HCEC 1CT (cell line): ENCODE measurements around the gene METTL1.
"Not testable (repeated sequence)": the region's sequence is repeated elsewhere in the genome, so short reads cannot be mapped to it uniquely, and the experiment has no call there.

Experiments
- DNase-seq: peaks from one replicate; pipeline ENCODE4 v3.0.0-alpha.2; 2017

Gene METTL1

DNA sequence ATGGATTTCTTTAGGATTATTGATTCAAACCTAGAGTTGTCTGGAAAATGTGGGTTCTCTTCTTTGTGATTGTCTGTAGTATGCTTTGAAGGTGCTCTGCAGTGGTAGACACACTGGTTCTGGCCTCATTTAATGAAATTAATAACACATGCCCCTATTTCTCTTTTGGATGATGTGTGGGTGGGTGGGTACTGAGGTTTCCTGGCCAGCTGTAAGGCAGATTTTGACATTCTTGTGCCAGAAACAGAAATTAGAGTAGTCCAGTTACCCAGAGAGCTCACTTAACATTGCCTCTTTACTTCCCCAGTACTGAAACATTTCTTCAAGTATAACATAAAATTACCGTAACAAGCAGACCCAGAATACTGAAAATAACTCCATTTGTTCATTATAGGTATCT is 25.1 kb upstream of the METTL1 start:
- DNase-seq = no peak

DNA sequence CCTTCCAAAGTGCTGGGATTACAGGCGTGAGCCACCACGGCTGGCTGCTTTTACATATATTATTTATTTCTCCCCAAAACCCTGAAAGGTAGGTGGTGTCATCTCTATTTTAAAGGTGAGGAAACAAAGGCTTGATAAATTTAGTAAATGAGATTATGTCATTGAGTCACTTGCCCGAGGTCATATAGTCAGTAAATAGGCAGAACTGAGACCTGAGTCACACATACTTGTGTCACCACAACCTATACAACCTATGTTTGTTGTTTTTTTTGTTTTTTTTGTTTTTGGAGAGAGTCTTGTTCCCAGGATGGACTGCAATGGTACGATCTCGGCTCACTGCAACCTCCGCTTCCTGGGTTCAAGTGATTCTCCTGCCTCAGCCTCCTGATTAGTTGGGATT is 23.4 kb upstream of the METTL1 start:
- DNase-seq = no peak

DNA sequence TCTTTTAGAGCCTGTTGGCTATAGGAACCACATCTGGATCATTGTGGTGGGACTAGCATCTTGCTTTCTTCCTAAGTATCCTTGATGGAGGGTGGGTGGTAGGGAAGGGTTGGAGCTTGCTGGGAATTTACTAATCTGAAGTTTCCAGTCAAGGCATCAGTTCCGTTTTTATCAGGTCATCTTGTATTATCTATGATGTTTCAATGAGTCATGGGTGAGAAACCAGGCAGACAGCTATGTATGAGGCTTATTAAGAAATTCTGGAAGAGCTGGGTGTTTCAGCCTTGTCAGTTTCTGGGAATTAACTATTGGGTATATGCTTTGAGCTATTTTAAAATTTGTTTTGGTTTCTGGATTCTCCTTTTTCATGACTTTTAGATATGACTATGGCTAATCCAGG is 22.0 kb upstream of the METTL1 start:
- peak; percentile 85 for DNase-seq

DNA sequence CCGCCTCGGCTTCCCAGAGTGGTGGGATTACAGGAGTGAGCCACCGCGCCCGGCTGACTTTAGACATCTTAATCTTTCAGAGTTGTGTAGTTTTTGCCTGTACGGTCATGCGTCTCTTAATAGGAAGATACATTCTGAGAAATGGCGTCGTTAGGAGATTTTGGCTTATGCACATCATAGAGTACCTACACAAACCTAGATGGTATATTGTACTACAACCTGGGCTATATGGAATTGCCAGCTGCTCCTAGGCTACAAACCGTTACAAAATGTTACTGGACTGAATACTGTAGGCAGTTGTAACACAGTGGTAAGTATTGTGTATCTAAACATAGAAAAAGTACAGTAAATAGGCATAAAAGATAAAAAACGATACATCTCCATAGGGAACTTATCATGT is 12.0 kb upstream of the METTL1 start:
- DNase-seq = no peak

DNA sequence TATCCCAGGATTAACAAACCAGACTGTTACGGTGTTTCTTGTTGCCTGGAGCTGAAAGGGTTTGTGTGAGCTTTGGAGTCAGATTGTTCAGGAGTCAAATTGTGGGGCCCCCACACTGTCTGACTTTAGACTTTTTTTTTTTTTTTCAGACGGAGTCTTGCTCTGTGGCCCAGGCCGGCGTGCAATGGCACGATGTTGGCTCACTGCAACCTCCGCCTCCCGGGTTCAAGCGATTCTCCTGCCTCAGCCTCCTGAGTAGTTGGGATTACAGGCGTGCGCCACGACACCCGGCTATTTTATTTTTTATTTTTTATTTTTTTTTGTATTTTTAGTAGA is 11.5 kb upstream of the METTL1 start:
- no peak for DNase-seq

DNA sequence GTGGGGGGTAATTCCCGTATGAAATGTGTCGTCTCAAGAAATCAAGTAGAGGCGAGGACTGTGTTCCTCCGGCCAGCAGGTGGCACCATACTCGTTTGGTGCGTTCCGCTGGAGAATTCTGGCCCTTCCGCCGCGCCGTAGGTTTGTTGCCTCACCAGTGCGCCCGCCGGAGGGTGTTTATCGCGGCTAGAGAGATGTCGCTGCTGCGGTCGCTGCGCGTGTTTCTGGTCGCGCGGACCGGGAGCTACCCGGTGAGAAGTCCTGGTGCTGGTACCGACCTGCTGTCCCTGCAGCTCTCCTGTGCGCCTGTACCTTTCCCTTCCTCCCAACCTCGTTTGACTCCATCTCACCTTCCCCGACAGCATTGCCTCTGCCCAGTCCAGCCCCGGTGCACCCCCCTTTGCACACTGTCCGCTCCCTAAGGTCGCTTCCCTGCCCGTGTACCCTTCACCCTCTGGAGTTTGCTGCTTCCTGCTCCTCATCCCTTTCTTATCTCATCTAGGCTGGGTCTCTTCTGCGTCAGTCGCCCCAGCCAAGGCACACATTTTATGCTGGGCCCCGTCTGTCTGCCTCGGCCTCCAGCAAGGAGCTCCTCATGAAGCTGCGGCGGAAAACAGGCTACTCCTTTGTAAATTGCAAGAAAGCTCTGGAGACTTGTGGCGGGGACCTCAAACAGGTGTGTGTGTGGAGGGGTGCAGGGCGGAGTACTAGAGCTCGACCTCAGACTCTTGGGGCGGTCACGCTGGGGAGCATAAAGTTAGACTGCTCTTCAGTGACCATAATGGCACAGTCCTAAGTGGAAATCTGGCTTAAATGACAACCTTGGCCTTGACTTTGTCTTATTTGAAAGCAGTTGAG is 10.9 kb upstream of the METTL1 start, which contains the start of gene TSFM:
TSS of gene TSFM (plus strand) at position 180 of the 858 bp plus-strand sequence. CDS start at position 195, 15 bp downstream.
- peak; percentile 92 for DNase-seq

DNA sequence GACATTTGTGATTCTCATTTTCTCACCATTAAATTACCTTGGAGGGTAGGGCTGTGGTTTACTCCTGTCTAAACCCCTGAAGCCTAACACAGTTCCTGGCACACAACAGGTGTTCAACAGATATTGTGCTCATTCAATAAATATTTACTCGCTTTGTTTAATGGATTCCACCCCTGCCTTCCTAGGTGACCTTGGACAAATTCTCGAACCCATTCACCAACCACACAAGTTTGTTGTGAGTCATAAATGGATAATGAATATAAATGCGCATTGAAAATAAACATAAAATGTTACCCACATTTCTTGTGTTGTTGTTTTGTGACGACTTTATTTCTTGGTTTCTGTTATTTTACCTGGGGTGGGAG is 10.3 kb upstream of the METTL1 start:
- DNase-seq = no peak

DNA sequence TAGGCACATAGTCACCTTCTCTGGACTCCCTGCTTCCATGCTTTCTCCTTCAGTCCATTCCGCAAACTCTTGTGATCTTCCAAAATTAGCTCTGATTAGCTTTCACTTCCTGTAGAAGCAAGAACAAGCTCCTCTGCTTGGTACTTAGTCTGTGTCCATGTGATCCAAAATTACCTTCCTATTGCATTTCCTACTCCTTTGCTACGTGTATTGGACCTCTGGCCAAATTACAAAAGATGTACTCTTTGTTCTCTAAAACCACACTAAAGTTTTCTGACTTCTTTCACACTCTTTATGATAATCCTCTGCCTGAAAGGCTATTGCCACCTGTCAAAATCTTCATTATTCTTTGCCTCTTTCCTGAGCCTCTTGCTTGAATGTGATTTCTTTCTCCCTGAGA is 9.9 kb upstream of the METTL1 start:
- DNase-seq = no peak

DNA sequence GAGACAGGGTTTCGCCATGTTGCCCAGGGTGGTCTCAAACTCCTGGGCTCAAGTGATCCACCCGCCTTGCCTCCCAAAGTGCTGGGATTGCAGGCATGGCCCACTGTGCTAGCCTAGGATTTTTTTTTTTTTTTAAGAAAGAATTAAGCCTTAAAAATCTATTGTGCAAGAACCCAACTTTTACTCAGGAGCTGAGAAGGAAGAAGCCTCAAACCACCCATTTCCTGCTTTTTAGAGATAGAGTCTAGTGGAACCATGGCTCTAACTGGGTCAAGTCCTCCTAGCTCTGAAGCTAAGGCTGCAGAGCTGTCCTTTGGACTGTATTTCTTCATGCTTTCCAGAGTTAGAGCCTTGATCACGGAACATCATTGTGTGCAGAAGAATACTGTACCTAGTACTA is 9.3 kb upstream of the METTL1 start:
- DNase-seq = no peak

DNA sequence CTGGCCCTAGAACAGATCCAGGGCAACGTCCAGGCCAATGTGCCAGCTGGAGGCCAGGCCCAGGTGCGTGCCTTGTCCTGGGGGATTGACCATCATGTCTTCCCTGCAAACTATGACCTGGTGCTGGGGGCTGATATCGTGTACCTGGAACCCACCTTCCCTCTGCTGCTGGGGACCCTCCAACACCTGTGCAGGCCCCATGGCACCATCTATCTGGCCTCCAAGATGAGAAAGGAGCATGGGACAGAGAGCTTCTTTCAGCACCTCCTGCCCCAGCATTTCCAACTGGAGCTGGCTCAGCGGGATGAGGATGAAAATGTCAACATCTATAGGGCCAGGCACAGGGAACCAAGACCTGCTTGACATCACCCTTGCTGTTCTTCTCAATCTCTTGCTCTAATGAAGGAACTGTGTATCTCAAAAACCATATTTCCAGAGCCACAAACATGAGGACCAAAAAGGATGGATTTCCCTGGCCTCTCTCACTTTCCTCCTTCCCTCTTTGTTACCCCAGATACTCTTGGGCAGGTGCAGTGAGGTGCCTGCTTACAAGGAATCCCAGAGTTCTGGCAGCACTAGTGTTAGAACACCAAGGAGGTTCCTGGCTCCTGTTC is 8.5 kb upstream of the METTL1 start:
- DNase-seq = no peak

DNA sequence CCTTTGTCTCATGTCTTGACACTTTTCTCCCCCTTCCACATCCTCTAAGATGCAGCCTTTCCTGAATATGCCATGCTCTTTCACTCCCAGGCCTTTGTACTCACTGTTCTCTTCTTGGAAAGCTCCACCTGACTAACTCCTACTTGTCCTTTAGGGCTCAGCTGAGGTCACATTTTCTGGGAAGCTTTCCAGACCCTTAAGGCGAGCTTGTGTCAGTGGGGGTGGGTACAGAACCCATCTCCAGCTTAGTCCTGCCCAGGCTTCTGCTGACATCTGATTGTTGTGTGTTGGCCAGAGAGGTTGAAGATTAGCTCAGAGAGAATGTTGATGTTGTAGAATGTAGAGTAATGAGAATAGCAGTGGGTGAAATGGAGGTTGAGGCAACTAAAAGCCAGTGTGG is 7.8 kb upstream of the METTL1 start:
- DNase-seq = no peak

DNA sequence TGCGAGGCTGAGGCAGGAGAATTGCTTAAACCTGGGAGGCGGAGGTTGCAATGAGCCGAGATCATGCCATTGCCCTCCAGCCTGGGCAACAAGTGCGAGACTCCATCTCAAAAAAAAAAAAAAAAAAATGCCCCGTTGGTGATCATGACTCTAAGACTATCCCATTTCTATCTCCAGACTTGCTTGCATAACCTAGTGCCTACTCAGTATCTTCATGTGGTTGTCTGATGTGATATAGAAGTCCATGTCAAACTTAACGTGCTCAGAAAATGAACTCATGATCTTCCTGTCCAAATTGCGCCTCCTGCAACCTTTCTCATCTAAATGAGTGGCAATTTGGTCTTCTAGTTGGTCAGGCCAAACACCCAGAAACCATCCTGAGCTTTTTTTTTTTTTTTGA is 6.0 kb upstream of the METTL1 start:
- no peak for DNase-seq

DNA sequence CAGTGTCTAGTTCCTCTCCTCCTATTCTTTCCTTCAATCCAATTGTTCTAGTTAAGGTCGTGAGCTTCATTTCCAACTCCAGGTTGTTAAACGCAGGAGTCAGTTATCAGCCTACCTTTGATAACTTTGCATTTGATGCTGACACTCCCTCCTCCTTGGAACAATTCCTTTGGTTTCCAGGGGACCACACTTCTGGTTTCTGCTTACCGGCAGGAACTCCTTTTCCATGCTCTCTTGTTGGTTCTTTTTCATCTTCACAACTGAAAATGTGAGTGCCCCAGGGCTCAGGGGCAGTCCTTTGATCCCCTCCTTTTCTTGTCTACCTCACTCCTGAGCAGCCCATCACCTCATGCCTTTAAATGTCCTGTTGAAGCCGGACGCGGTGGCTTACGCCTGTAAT is 5.5 kb upstream of the METTL1 start:
- DNase-seq = no peak

DNA sequence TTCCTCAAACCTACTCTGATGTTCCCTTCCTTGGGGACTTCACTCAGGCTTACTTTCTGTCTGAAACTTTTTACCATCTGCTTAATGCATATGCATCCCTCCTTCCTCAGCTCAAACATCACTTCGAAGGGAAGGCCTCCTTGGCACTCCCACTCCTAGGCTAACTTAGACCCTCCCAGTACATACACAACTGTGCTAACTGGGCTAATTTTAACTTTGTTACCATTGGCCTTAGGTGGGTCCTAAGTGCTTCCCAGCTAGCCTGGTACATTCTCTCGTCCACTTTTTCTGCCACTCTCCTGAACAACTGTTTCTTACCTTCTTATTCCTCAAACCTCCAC is 4.3 kb upstream of the METTL1 start:
- no peak for DNase-seq

DNA sequence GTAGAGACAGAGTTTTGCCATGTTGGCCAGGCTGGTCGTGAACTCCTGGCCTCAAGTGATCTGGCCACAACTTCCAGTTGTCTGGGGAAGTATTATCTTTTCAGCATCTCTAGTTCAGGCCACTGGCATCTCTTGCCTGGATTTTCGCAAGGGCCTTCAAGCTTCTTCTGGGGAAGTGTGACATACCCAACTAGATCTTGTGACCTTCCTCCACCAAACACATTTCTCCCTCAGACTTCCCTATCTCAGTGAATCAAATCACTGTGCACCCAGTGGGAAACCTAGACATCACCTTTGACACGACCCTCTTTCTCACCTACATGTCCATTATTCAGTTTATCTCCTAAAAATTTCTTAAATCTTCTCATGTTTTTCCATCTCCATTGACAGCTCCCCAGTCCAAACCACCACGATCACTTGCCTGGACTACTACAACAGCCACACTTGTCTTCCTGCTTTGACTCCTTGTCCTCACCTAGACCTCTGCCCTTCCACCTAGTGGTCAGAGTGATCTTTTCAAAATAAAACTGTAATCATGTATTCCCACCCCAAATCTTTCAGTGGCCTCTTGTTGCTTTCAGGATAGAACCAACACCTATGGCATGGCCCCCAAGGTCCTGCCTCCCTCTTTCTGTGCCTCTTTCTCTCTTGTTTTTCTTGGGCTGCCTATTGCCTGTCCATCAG is 3.8 kb upstream of the METTL1 start:
- DNase-seq = no peak

DNA sequence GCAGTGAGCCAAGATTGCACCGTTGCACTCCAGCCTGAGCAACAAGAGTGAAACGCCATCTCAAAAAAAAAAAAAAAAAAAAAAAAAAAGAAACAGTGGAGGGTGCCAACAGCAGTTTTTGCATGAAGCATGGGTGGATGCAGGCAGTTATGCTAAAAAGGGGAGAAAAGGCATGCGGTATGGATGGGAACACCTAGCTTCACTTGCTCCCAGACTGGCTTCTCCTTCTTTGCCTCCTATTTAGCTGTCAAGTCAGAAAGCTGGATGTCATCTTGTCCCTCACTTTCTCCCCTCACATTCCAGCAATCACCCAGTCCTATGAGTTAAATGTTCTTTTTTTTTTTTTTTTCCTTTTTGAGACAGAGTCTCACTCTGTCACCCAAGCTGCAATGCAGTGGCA is 3.1 kb upstream of the METTL1 start:
- no peak for DNase-seq

DNA sequence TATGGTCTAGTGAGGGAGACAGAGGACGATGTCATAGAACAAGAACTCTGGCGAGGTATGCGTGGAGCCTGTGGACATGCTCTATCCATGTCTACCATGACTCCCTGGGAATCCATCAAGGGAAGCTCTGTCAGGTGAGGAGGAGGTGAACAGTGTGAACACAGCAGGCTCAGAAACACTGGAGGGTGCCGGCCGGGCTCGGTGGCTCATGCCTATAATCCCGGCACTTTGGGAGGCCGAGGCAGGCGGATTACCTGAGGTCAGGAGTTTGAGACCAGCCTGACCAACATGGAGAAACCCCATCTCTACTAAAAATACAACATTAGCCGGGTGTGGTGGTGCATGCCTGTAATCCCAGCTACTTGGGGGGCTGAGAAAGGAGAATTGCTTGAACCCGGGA is 2.7 kb upstream of the METTL1 start:
- not testable (repeated sequence) for DNase-seq

DNA sequence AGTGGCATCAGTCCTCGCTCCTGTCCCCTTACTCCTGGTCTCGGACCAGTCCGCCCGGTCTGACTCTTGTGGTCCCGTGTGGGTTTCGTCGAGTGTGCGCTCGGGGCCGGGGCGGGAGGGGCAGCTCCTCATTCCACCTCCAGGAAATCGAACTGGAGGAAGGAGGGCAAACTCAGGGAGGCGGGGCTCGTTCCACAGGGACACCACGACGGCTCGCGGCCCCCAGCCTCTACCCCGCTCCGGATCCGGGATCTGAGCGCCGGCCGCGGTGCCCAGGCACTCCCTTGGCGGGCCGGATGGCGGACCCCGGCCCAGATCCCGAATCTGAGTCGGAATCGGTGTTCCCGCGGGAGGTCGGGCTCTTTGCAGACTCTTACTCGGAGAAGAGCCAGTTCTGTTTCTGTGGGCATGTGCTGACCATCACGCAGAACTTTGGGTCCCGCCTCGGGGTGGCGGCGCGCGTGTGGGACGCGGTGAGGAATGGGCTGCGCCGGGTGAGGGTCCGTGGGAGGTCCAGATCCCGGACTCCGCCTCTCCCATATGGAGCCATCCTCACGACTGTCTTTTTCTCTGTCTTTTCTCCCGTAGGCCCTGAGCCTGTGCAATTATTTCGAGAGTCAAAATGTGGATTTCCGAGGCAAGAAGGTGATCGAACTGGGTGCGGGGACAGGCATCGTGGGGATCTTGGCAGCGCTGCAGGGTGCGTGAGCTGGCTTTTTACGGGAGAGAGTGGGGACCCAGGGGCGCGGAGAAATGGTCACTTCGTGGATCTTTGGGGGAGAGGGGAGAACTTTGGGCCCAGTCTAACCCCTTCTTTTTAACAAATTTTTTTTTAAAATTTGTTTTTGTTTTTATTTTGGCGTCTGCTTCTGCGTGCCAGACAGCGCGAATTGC is 771 bp upstream of the METTL1 start, which contains the start of gene EEF1AKMT3:
TSS of gene EEF1AKMT3 (plus strand) at position 186 of the 894 bp plus-strand sequence. CDS start at position 297, 111 bp downstream.
- DNase-seq = peak; percentile 39

DNA sequence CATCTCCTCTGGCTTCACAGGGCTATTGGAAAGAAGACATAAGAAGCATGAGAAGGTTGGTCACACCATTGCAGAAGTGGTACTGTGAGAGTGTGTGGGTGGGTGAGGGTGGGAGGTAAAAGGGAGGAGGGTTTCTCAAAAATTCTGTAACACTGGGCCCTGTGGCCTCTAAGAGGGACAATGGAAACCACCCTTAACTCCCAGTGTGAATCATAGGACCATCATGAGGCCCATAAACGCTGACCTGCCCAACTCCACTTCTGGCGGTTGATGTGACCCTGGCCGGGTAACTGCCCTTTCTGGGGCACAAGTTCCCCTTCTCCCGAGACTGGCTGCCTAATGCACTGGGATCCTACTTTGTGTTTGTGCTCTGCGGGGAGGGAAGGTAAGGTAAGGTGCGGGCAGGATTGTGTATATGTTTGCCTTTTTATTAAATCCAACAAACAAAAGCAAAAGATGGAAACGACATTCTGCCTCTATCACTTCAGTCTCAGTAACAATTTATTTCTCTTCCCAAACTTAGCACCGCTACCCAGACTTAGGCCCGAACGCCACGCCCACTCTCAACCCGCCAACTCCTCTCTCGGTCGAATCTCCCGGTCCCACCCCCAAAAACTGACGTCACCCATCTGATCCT is 551 bp downstream of the METTL1 start:
- DNase-seq = peak; percentile 92

DNA sequence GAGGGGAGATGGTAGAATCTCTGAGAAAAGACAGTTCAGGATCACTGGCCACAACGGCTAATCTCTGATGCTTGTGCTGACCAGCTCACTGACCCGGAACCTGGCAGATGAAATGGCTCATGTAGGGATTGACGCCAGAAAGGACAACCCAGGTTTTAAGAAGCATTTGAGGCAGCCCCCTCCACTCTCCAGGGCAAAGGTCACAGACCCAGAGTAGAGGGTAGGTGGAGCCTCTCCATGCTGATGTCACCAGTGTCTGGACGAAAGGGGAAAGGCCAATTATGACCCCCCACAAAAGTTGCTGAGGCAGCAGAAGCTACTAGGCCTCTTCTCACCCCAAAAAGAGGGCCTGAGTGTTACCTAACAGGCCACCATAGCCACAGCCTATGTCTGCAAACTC is 1.2 kb downstream of the METTL1 start:
- DNase-seq = no peak

DNA sequence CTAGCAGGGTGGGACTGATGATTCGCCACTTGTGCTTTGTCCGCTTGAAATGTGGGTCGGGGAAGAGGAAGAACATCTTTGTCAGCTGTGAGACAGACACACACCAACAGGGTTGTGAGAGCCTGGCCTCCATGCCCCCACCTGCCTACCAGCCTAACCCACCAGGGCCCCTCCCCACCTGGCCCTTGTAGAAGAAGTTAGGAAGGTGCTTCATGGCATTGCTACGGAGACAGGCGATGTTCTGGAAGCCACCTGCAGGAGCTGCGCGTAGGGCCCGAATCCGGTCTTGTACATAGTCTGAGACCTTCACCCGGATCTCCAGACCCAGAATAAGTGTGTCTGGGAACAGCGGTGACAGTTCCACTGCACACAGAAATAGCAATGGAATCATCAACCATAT is 2.3 kb downstream of the METTL1 start:
- DNase-seq = no peak

DNA sequence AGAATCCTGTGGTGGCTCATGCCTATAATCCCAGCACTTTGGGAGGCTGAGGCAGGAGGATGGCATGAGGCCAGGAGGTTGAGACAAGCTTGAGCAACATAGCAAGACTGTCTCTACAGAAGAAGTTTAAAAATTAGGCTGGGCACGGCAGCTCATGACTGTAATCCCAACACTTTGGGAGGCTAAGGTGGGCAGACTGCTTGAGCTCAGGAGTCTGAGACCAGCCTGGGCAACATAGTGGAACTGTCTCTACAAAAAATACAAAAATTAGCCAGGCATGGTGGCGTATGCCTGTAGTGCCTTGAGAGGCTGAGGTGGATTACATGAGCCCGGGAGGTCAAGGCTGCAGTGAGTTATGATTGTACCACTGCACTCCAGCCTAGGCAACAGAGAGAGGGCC is 4.0 kb downstream of the METTL1 start:
- DNase-seq = no peak

DNA sequence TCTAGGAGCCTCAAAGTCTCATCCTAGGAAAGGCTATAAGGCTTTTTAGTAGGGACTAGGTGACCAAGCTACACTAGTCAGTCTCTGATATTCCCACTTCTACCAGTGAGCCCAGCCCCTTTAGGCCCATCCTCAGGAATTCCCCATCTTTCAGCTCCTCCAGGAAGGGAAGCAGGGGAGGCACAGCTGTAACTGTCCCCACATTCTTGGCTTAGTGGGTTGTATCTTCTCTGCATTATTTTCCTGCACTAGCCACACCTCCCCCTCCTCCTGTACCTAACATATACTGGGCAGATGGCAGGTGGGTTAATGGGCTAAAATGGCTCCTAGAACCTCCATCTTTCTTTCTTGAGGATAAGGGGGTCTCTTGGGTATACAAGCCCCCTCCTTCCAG is 4.6 kb downstream of the METTL1 start:
- DNase-seq = no peak
